HFF-Myc (cell line): ENCODE measurements around the gene NEUROD2.

ENCODE experiments used
- DNase-seq: peaks from one replicate; pipeline ENCODE4 v3.0.0-alpha.2; 2011; ENCODE audit warnings: low read depth; ENCODE audit errors: extremely low read depth
- H3K4me3 ChIP-seq: replicated peaks from 2 replicates; pipeline ENCODE4 v1.5.1; 2011; ENCODE audit warnings: low read depth, mild to moderate bottlenecking, control low read depth, low read length
- CTCF ChIP-seq: IDR thresholded peaks from 2 replicates; pipeline ENCODE4 v1.5.1; 2012; ENCODE audit warnings: mild to moderate bottlenecking, low read depth, low read length, control low read depth; ENCODE audit errors: missing control alignments

The NEUROD2 gene

GRCh38 chr17:39612935-39613464 lies 5.3 kb upstream of the NEUROD2 start:
- DNase-seq, result no peak
- no peak overlapping the region for H3K4me3 ChIP-seq
- TF ChIP-seq CTCF, result no peak

GRCh38 chr17:39612291-39612894 lies 4.7 kb upstream of the NEUROD2 start:
- TF ChIP-seq CTCF, result no peak
- H3K4me3 ChIP-seq, result no peak overlapping the region
- no peak for DNase-seq

- TF ChIP-seq CTCF, result no peak
- no peak overlapping the region for H3K4me3 ChIP-seq
- DNase-seq, result no peak
These were observed 3.8 kb upstream of the NEUROD2 start for GRCh38 chr17:39611401-39612112.

DNA sequence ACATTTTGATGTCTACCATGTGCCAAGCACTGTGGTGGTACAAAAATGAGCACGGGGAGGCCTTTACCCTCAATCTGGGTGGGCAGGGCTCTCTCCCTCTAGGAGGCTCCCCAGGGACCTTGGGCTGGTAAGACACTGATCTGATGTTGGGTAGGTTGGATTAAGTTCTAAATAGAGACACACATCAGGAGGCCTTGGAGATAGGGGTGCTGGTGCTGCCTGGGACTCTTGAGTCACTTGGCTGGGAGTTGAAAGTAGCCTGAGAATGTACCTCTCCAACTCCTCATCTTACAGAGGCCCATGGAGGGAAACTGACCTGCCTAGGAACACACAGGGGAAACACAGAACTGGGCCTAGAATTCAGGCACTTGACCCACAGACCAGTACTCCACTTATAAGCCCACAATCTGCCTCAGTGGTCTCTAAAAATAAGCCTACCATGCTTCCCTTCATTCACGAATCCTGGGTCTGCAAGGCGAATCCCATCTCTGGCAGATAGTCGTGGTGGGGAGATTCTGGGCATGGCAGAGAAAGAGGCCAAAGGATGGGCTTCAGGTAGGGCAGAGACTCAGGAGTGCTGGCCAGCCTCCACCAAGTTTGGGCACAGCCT lies 1.8 kb upstream of the NEUROD2 start:
- no peak for DNase-seq
- TF ChIP-seq CTCF, result no peak
- H3K4me3 ChIP-seq, result no peak overlapping the region

DNA sequence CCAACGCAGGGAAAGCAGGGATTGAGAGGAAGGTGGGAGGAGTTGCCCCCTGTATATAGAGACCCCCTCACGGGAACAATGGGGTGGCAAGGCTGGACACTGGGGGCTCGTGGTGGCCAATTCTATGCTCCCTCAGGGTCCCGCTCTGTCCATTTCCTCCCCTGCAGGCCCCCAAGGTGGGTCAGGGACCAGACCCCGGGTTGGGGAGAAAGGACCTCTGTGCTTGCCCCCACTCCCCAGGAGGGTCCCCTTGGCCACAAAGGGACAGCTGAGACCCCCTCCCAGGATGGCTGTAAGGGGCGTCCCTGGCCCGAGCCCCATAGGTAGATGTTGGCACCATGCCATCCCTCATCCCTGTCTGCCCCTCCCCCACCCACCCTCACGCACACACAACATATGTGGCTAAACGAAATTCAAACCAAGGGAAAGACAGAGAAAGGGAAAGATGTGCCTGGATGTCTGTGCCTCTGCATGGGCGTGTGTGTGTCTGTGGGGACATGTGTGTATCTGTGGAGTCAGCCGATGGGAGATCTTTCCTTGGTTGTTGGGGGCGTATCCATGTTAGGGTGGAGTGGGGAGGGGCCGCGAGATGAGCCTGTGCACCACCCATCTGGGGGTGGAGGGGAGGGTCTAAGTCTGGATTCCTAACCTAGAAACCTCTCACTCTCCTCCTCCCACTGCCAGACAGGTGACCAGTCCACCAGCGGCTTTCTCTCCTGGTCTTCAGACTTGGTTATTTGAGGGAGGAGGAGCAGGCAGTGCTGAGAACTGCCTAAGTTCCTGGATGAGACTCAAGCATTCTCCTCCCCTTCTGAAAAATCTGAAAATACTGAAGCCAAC lies 642 bp upstream of the NEUROD2 start:
- DNase-seq, result no peak
- TF ChIP-seq CTCF, result no peak
- no peak overlapping the region for H3K4me3 ChIP-seq

DNA sequence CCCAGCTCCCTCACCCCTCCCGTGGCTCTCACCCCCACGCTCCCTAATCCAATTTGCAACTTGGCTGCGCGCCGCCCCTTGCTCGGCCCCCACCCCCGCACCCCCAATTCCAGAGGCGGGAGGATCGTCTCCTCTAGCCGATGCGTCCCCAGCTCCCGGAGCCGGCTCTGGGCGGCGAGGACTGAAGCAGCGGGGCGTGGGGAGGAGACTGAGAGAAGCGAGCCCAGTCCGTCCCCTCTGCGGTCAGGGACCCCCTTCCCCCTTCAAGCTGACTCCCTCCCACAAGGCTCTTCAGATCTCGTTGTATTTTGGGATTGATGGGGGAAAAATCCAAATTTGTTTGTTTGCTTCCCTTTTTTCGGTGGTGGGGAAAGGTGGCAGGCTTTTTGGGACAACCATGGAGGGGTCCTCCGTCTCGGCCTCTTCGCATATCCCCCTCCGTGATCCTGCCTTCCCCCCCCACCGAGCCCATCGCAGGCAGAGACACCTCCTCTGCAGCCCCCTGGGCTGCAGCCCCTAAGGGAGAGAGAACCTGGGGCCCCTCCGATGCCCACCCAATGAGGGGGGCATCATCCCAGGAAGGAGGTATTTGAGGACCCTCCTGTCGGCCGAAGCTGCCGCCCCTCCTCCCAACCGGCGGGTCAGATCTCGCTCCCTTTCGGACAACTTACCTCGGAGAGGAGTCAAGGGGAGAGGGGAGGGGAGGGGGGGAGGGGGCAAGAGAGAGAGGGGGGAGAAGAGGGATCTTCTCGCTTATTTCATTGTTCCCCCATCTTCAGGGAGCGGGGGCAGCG lies 466 bp downstream of the NEUROD2 start:
- DNase-seq, result no peak
- no peak for TF ChIP-seq CTCF

More for the DNA sequence above, 466 bp downstream of the NEUROD2 start:
- H3K4me3 ChIP-seq, result no peak overlapping the region
